ENCODE measurements around the gene TBC1D21.

TBC1D21 gene

DNA sequence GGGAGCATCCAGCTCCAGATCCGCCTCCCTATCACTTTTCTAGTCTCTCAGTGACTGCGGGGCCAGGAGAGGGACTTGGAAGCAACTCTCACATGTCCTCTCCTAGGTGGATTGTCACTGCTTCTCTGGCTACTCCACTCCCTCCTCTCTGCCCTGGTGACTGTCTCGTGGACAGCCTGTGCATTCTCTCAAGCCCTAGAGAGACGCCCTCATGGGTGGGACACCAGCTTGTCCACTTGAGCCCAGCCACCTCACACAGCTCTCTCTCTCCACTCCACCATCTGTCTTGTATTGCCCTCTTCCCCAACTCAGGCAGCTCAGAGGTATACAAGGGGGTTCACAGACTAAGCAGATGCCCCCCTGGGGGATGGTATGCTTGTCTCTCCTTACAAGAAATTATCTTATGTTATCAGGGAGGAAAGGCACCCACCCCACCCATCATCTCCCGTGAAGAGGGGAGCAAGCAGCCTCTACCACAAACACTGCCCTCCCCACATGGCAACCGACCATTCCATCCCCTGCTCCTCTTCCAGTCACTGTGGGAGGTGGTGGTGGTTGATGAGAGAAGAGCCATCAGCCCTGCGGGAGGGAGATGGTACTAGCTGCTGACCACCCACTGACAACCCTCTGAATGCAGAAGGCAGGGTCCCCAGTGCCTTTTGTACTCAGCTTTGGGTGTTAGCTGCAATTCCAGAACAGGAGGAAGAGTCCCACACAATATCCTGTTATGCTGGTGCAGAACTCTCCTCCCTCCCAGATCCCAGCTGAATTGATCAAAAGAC lies 37.3 kb downstream of the TBC1D21 start:
- DNase-seq = no peak

DNA sequence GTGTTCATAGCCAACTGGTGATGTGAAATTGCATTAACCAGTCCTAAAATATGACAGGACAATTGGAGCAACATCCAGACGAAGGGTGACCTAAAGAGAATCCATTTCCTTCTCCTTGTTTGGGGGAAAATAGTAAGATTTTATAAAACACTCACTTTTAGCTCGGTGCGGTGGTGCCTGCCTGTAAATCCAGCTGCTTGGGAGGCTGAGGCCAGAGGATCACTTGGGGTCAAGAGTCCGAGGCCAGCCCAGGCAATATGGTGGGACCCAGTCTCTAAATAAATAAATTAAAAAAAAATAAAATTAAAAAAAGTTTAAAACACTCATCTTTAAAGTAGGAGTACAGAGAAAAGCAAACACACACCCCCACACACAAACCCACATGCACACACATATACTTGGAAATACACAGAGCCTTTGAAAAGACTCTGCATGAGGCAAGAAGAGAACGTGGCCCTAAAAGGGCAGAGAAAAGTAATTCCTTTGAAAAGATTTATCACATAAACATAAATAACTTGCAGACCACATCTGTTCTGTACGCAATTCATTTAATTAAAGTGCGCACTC lies 38.7 kb downstream of the TBC1D21 start:
- no peak for DNase-seq

DNA sequence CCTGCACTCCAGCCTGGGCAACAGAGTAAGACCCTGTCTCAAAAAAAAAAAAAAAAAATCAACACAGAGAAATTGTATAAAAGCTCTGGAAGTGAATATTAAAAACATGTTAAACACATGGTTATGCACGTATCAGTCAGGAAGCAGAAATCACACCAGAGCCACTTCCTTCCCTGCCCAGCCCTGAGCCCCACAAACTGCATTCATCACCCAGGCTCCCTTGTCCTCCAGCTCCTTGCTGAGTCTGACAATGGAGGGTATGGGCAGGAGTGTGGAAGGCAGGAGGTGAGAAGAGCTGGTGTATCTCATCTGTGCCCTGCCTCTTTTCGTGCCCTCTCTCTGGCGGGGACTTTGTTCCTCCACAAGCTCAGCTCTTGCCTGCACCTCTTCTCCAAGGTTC lies 40.8 kb downstream of the TBC1D21 start:
- DNase-seq = no peak

- DNase-seq = no peak
Measured at GRCh38 chr15:73915082-73915481, 41.7 kb downstream of the TBC1D21 start.

DNA sequence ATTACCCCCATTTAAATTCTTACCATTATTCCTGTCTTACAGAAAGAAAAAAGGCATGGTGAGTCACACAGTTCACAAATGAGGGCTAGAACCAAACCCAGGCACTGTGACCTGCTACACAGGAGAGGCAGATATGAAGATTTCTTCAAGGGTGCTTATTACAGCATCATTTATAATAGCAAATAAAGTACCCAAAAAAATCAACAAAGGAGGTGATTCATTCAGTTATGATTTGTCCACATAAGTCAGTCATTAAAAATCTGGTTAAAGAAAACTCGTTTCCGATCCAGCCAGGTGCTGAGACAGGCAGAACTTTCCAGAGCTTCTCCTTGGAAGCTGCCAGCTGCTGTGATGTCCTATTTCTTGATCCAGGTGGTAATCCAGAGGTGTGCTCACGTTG lies 45.4 kb downstream of the TBC1D21 start:
- no peak for DNase-seq

DNA sequence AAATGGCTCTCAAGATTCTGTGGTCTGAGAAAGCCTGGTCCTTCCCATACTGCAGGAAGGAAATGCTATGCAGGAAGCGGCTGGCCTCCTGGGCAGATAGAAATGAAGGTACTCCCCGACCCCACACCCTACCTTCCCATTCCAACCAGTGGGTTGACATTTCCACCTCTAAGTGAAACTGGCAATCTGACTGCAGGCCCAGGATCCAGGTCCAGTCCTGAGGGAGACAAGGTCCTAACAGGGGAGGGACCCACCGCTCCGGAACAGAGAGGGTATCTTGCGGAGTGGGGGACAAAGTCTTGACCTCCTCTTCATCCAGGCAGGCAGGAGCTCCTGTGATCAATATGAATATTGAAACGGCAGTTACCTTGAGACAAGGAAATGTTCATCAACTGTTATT lies 46.3 kb downstream of the TBC1D21 start:
- no peak for DNase-seq

- no peak for DNase-seq
Measured at GRCh38 chr15:73921254-73921925, 48.0 kb downstream of the TBC1D21 start.

DNA sequence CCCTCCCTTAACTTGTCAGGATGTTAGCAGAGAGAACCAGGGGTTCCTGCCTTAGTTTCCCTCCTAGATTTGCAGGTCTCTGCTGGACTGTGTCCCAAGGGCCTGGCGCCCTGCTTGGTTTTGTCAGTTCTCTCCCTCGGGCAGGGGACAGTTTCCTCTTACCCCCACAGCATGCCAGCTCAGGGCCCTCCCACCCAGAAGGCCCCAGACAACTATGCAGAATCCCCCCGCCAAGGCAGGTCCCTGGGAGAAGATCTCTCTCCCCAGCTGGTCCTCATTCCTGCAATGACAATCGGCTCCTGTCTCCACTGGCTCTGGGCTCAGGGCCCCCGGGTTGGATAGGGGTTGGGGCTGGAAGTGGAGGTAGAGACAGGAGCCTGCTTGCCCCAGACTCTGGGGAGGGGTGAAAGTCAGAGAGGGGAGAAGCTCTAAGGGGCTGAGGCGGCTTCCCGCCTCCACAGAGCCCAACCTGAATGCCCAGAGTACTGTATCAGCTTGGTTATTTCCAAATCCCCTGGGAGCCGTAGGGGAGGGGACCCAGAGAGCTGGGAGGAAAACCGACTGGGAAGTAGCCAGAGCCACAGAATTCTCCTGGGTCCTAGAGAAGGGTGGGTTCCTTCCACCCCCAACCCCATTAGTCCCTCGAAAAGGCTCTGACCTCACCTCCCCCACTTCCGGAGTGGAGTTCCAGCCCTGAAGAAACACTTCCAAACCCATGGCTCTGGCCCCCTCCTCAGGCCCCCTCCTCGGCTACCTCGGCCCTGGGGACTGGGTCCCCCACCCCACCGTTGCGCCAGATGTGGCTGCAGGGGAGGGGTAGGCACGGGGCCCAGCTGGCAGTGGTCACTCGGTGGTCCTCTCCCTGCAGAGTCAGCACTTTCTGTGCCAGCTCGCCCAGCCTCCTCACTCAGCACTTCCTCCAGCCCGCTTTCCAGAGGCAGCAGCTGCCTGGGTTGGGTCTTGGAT lies 49.1 kb downstream of the TBC1D21 start:
- DNase-seq = no peak

DNA sequence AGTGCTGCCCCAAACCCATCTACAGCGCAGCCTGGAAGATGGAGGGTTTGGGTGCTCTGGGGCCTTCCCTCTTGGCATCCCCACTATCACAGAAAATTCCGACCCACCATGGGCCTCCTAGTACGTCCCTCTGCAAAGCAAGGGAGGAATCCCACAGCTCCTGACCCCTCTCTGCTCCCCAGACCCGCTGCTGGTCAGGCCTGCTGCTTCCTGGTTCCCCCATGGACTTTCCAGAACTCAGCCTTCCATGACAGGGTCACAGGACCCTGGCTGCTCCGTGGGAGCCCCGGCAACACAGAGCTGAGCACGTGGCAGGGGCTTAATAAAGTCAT lies 49.8 kb downstream of the TBC1D21 start:
- DNase-seq = no peak

DNA sequence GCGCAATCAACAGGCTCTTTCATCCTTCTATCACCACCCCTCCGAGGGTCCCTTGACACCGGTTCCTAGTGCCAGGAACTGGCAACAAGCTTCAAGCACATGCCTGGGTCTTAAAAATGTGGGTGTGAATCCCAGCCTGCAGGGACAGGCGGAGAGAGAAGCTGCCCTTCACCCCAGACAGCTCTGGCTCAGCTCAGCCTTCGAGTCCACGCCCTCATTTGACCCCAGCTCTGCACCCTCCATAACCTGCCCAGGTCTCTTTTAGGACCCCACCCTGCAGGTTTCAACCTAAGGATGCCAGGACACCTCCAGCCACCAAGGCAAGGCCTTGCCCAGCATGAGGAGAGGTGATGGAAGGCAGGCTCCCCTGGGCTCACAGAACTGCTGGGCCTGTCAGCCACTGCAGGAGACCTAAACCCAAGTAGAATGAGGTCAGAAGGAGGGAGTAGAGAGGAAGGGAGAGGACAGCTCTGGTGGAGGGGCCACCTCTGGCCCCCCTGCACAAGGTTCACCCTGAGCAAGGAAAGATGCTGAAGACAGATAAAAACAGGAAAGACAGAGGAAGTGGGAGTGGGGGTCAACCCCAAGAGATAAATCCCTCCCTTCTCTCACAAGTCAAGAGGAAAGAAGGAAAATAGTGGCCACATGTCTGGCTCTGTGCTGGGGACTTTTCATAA lies 50.3 kb downstream of the TBC1D21 start:
- DNase-seq = no peak

- peak; percentile 70 for DNase-seq
Measured at GRCh38 chr15:73924171-73924921, 51.0 kb downstream of the TBC1D21 start.

DNA sequence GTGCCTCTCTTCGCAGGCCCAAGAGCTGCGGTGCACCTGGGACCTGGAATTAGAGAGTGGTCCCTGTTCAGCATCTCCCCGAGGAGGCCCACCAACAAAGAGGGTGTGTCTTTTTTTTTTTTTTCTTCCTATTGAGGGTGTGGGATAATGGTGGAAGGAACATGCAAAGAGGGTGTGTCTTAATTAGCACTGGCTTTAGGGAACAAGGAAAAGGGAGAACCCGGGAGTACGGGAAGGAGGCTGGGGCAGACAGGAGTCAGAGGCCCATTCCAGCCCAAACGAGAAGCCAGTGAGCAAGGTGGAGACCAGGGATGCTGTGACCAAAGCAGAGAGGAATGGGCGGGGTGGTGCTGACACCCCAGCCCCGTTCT lies 52.5 kb downstream of the TBC1D21 start:
- no peak for DNase-seq

DNA sequence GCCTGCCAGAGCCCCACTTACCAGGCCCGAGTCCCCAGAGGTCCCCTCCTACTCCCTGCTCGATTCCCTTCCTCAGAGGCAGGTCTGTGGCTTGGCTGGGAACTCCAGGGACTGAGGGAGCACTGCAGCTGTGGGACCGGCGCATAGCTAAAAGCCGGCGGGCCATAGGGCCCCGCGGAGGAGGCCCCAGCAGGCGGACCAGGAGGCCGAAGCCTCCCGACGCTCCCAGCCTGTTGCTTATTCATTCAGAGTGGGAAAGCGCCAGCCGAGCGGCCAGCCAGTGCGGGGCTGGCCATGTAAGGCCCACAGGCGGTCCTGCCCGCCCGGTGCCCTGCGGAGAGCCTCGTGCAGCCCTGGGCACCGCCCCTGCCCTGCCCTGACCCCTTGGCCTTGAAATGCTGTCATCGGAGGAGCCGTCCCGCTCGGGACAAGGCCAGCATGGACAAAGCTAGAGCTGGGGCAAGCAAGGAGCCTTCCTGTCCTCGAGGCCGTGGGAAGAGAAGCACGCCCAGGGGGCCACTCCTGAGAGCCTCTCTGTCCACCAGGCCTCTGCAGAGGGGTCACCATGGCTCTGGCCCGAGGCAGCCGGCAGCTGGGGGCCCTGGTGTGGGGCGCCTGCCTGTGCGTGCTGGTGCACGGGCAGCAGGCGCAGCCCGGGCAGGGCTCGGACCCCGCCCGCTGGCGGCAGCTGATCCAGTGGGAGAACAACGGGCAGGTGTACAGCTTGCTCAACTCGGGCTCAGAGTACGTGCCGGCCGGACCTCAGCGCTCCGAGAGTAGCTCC lies 53.0 kb downstream of the TBC1D21 start, which contains the start of gene LOXL1:
TSS of gene LOXL1 (plus strand) at position 244 of the 784 bp plus-strand sequence. CDS start at position 566, 322 bp downstream.
- no peak for DNase-seq

DNA sequence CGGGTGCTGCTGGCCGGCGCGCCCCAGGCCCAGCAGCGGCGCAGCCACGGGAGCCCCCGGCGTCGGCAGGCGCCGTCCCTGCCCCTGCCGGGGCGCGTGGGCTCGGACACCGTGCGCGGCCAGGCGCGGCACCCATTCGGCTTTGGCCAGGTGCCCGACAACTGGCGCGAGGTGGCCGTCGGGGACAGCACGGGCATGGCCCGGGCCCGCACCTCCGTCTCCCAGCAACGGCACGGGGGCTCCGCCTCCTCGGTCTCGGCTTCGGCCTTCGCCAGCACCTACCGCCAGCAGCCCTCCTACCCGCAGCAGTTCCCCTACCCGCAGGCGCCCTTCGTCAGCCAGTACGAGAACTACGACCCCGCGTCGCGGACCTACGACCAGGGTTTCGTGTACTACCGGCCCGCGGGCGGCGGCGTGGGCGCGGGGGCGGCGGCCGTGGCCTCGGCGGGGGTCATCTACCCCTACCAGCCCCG lies 53.7 kb downstream of the TBC1D21 start:
- DNase-seq = no peak

- DNase-seq = peak; percentile 93
Measured at GRCh38 chr15:73927476-73928240, 54.3 kb downstream of the TBC1D21 start.

GRCh38 chr15:73928241-73928579 lies 54.8 kb downstream of the TBC1D21 start:
- no peak for DNase-seq

DNA sequence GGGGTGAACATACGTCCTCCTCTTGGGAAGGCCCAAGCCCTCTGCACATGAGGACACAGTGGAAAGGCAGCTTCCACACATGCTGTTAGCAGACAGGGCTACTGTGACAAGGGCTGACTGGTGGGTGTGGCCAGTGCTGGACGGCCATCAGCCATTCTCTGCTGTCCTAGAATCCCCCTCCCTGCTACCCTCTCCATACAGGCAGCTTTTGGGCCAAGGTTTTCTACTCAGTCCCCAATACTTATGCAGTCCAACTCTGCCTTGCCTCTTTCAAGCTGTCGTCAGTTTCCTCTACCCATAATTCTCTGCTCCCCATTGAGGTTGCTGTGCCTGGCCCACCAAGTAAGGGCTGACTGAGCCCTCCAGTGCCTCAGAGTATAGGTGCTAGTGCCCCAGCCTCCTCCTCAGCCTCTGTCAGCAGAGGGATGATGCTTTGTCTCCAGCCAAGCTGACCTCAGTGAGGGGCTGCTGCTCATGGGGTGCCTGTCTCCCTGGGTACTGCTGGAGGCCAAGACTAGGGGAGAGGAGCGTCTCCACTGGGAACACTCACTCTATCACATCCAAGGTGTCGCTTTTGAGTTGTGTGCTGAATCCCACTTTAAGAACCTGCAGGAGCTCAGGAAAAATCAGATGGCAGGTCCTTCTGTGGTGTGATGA lies 55.7 kb downstream of the TBC1D21 start:
- DNase-seq = no peak

GRCh38 chr15:73930371-73930770 lies 57.0 kb downstream of the TBC1D21 start:
- DNase-seq = no peak

- DNase-seq = no peak
Measured at GRCh38 chr15:73930790-73931281, 57.5 kb downstream of the TBC1D21 start.
